ENCODE data around the gene MADCAM1. TPM values are rescaled to one million over a fixed set of nuclear protein-coding genes. Genes with fewer than 3 reads are reported as not detected.
"Not testable (repeated sequence)": the region's sequence is repeated elsewhere in the genome, so short reads cannot be mapped to it uniquely, and the experiment has no call there.

The MADCAM1 gene
- total RNA-seq, result 1 to 10 TPM; 3.1 to 5.9 TPM
- long read RNA-seq, partial matches to known transcripts, result 2 of 4 reads
- long read RNA-seq, other reads (novel, unspliced or antisense), result 2 of 4 reads

DNA sequence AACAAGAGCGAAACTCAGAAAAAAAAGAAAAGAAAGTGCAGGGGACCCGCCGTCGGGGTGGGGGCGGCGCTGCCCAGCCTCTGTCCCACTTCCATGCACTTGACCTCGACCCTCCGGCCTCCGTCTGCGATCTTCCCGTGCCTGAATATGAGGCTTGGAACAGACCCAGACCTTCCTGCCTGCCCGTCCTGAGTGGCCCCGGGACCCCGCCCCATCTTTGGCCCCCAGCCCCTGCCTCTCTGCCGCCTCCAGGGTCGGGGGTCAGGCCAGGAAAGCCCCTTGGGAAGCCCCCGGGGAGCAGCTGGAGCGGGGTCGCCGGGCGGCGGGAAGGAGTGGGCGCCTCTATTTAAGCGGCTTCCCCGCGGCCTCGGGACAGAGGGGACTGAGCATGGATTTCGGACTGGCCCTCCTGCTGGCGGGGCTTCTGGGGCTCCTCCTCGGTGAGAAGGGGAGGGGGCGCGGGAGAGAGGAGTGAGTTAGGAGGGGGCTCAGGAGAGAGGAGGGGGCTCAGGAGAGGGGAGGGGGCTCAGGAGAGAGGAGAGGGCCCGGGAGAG, at the start of gene MADCAM1:
TSS of gene MADCAM1 (plus strand) at position 375 of the 554 bp plus-strand sequence. CDS start at position 389, 14 bp downstream.
- intact Hi-C loops (cut with DNase I, micrococcal nuclease), result no loop called here
- no peak for ATAC-seq
- DNase-seq, result no peak

DNA sequence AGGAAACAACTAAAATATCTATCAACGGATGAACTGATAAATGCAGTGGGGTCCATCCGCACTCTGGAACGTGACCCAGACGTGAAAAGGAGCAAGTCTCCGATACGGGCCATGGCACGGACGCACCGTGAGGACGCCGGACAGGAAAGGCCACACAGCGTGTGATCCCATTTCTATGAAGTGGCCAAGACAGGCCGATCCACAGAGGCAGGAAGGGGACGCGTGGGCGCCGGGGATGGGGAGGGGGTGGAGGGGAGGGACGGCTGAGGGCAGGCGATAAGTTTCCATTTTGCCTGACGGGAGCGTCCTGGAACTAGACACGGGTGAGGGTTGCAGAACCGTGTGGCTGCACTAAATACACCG, 49.2 kb upstream of the MADCAM1 start:
- no peak for DNase-seq
- intact Hi-C loops (cut with DNase I, micrococcal nuclease), result no loop called here
- no peak for ATAC-seq

DNA sequence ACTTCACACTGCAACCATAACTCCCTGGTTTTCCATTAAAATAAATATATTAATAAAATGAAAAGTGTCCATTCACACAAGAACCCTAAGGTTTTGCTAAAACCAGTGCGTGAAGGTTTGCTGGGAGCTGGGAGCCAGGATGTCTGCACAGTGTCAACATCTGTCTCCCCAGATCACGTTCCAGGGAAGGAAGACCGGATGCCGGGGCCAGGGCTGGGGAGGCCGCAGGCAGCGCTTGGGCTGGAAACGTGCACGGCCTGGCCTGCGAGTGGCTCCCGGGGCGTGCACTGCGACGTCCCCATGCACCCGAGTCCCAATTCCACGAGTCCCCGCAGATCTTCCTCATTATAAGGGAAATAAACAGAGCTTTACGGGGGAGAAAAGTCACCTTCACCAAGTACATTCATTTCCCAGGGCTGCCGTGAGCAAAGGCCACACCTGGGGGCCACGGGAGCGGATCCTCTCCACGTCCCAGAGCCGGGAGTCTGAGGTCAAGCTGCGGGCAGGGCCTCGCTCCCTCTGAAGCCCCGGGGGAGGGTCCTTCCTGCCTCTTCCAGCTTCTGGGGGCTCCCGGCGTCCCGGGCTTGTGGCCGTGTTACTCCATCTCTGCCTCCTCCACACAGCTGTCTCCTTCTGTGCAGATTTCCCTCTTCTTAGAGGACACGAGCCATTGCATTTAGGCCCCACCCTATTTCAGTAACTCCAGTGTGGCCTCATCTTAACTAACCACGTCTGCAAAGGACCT, 48.3 kb upstream of the MADCAM1 start:
- intact Hi-C loops (cut with DNase I, micrococcal nuclease), result no loop called here
- DNase-seq, result no peak
- ATAC-seq, result no peak

DNA sequence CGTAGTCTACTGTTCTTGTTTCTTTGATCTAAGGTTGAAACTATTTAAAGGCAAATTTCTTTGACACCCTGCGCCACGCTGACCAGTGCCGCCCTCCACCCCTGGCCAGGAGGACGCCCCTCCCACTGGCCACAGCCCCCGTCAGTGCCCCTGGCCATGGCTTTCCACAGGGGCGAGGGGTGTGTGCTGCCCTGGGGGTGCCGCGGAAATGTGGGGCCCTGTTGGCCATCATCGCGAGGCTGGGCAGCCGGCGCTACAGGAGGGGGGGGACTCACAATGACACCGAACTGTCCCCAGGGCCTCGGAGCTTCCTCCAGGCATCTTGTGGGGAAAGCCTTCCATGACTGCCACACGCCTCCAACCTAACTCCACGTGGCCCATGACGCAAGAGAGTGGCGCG, 46.4 kb upstream of the MADCAM1 start:
- DNase-seq, result no peak
- ATAC-seq, result no peak
- intact Hi-C loops (cut with DNase I, micrococcal nuclease), result no loop called here

DNA sequence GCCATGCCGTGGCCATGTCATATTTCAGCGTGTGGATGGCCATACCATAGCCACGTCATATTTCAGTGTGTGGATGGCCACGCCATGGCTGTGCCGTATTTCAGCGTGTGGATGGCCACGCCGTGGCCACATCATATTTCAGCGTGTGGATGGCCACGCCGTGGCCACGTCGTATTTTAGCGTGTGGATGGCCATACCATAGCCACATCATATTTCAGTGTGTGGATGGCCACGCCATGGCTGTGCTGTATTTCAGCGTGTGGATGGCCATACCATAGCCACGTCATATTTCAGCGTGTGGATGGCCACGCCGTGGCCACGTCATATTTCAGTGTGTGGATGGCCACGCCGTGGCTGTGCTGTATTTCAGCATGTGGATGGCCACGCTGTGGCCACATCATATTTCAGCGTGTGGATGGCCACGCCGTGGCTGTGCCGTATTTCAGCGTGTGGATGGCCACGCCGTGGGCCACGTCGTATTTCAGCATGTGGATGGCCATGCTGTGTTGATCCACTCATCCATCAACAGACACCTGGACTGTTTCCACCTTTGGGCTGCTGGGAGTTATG, 45.3 kb upstream of the MADCAM1 start:
- ATAC-seq; DNase-seq; intact Hi-C loops (cut with DNase I, micrococcal nuclease): not testable (repeated sequence)

DNA sequence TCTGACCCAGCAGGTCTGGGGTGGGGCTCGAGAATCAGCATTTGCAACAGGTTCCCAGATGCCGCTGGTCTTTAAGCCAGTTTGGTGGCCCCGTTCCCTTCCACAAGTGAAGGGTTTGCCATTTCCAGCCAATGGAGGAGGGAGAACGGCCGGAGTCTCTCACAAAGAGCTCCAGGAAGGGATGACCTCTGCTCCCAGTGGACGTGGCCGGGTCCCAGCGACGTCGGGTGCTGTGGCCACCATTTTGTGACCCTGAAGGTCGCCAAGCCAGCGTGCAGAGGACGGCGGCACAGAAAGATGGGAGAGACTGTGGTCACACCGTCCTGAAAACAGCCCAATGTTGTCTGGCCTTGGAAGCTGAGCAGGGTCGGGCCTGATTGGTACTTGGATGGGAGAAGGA, 43.5 kb upstream of the MADCAM1 start:
- intact Hi-C loops (cut with DNase I, micrococcal nuclease), result no loop called here
- no peak for ATAC-seq
- no peak for DNase-seq

DNA sequence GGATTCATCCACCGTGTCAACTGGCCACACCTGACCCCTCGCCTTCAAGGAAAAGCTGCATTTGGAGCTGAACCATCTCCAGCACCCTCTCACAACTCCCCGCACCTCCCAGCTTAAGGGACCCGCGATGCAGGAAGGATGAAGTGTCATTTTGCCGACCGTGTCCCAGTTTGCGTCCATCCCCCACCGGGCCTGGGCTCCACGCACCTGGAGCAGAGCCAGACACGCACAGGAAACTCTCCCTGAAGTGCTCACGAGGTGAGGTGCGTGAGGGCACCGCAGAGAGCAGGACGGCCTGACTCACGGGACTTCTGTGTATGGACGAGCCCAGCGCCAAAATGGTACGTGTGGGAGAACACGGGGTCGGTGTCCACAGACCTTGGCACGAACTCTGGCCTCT, 42.7 kb upstream of the MADCAM1 start:
- ATAC-seq (no peak), DNase-seq (no peak)
- intact Hi-C loops (cut with DNase I, micrococcal nuclease), result no loop called here

DNA sequence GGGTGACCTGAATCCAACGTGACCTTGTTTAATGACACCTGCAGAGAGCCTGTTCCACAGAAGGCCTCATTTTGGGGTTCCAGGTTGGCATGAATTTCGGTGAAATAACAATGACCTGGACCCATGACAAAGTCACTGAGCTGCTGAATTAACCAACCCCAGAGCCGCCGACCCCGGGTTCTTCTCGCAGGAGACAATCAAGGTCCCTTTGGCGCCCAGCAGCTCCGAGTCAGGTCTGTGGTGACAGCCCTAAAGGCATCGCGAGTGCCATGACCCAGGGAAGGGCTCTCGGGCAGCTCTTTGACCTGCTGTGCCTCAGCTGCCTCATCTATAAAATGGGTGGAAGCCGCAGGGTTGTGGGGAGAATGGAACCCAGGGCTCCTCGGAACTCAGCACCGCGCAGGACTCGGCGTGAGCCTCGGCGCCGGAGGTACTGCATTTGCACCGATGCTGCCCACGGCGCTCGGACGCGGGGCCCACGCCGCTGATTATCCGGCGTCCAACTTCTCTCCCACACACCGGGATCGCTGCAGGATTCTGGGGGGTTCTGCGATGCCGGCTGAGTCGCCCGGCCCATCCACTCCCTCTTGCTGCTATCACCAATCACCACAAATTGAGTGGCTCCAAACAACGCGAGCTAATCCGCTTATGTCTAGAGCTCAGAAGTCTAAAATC, 41.1 kb upstream of the MADCAM1 start:
- DNase-seq (no peak), ATAC-seq (no peak)
- intact Hi-C loops (cut with DNase I, micrococcal nuclease), result no loop called here

DNA sequence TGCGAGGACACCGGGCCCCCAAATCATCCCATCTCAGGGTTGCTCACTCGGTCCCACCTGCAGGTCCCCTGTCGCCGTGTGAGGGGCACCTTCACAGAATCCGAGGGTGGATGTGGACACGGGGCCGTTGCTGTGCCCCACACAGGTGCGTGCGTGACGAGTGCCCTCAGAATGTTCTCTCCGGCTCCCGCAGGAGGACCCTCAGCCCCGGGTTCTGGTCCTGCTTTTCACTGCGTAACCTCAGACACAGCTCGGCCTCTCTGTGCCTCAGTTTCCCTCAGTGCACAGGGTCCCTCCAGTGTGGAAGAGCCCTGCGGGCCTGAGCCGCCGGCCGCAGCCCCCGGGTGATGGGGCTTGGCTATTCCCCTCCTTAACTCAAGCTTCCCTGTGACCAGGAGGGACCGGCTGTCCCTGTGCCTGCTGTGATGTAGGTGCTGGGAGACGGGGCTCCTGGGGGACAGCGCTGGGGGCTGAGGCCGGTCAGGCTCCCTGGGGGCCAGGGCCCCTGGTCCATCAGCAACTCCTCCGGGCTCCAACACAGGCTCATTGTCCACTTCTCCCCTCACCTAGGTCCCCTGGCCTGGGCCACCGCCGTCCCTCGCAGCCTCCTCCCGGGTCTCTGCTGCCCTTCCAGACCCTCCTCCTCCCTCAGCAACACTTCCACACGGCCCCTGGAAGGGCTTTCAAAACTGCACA, 40.3 kb upstream of the MADCAM1 start:
- intact Hi-C loops (cut with DNase I, micrococcal nuclease), result no loop called here
- ATAC-seq, result no peak

DNA sequence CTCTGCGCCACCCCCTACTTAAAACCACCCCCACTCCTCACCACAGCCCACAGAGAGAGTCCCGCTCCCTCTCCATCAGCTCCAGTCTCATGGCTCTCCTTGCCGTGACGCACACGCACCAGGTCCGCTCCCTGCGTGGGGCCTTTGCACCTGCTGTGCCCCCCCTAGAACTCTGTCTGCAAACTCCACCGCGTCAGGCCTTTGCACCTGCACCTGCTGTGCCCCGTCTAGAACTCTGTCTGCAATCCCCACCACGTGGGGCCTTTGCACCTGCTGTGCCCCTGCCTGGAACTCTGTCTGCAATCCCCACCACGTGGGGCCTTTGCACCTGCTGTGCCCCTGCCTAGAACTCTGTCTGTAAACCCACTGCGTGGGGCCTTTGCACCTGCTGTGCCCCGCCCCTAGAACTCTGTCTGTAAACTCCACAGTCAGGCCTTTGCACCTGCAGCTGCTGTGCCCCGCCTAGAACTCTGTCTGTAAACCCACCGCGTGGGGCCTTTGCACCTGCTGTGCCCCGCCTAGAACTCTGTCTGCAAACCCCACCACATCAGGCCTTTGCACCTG, 39.7 kb upstream of the MADCAM1 start:
- intact Hi-C loops (cut with DNase I, micrococcal nuclease), result no loop called here
- DNase-seq (no peak), ATAC-seq (no peak)

More for the DNA sequence above, 40.3 kb upstream of the MADCAM1 start:
- no peak for DNase-seq

DNA sequence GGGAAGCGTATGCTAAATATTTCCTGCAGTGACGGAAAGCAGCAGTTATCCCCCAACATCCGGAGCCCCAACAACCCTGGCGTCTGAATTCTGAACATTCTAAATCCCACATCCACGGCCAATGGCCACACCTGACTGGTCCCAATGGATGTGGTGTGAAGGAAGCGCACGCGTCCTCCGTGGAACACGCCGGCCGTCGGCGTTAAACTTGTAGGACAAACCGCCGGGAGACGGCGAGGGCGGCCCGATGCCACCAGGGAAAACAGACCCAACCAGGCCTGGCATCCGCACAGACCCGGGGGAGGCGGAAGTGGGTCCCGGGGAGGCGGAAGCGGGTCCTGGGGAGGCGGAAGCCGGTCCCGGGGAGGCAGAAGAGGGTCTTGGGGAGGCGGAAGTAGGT, 38.6 kb upstream of the MADCAM1 start:
- DNase-seq (no peak), ATAC-seq (no peak)
- intact Hi-C loops (cut with DNase I, micrococcal nuclease), result no loop called here

DNA sequence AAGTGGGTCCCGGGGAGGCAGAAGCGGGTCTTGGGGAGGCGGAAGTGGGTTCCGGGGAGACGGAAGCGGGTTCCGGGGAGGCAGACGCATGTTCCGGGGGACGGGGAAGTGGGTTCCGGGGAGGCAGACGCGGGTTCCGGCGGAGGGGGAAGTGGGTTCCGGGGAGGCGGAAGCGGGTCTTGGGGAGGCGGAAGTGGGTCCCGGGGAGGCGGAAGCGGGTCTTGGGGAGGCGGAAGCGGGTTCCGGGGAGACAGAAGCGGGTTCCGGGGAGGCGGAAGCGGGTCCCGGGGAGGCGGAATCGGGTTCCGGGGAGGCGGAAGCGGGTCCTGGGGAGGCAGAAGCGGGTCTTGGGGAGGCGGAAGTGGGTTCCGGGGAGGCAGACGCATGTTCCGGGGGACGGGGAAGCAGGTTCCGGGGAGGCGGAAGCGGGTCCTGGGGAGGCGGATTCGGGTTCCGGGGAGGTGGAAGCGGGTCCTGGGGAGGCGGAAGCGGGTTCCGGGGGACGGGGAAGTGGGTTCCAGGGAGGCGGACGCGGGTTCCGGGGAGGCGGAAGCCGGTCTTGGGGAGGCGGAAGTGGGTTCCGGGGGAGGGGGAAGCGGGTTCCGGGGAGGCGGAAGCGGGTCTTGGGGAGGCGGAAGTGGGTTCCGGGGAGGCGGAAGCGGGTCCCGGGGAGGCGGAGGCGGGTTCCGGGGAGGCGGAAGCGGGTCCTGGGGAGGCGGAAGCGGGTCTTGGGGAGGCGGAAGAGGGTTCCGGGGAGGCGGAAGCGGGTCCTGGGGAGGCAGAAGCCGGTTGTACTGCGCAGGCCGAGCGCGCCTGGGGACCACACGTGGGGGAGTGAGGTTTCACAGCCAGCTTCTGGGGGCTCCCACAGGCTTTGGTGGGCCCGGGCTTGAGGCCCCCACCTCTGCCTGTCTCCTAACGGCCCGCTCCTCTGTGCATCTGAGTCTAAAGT, 37.9 kb upstream of the MADCAM1 start:
- DNase-seq (no peak), ATAC-seq (no peak)
- intact Hi-C loops (cut with DNase I, micrococcal nuclease), result no loop called here

DNA sequence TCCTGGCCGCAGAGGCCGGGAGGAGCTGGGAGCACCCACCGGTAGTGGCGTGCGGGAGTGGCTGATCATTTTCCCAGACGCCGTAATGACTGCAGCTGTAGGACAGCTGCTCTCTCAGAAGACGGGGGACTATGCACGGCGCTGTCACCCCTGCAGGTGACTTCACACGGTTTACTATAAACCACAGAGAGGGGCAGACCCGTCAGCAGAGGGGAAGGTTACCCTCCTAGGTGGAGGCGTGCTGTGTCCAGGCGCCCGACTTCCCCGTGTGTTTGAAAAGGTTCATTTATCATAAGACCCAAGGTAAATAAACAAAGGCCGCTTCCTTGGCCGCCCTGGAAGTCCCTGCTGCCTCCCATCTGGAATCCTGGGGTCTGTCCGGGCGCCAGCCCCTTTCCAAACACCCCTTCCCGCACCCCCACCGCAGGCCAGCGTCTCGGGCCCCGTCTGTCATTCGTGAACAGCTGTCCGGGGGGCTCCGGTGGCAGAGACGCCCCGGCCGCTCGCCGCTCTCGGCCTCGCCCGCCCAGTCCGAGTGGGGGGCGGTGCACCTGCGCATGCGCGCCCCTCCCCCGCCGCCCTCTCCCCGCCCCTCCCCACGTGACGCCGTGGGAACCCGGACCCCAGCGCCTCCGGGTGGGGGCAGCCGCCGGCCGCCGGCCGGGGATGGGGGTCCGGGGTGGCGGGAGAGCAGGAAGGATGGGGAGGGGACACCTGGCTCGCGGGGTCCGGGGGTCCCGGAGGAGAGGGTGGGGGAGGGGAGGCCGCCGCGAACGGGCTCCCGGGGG, 36.4 kb upstream of the MADCAM1 start:
- intact Hi-C loops (cut with DNase I, micrococcal nuclease), result no loop called here
- peak; percentile 39 to 50 for DNase-seq
- ATAC-seq, result peak; percentile 70

DNA sequence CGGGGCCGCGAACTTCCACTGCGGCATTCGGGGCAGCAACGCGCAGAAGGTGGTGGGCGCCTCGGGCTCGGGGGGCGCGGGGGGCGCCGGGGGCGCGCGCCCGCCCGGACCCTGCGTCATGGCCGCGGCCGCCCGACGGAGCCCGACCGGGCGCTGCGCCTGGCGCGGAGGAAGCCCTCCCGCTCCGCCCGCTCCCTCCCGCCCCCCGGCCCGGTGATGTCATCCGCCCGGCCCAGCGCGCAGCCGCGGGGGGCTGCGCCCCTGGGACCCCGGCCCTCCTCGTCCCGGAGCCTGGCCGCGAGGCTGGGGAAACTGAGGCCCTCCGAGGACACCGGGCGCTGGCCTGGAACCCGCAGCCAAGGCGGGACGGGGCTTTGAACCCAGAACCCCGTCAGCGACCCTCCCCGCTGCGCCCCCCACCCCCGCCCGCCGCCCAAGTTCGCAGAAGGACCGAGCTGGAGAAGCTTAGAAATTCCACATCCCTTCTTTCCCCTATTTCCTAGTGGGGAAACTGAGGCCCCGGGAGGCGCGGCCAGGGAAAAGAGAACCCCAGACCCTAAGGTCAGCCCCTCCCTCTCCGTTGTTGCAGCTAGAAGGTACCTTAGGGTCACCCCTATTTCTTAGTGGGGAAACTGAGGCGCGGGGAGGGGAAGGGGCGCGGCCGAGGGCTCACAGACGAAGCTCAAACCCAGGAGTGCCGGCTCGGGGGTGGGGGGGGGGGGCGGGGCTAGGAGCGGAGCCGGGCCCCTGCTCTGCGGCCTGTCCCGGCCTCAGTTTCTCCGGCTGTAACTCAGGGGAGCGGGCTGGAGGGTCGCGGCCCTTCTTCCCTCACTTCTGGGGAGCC, 35.2 kb upstream of the MADCAM1 start, which contains the start of gene SHC2:
TSS of gene SHC2 (minus strand) at position 157 of the 844 bp plus-strand sequence. CDS start at position 120, 37 bp downstream.
- intact Hi-C loops (cut with DNase I, micrococcal nuclease), result no loop called here
- ATAC-seq (no peak), DNase-seq (no peak)

DNA sequence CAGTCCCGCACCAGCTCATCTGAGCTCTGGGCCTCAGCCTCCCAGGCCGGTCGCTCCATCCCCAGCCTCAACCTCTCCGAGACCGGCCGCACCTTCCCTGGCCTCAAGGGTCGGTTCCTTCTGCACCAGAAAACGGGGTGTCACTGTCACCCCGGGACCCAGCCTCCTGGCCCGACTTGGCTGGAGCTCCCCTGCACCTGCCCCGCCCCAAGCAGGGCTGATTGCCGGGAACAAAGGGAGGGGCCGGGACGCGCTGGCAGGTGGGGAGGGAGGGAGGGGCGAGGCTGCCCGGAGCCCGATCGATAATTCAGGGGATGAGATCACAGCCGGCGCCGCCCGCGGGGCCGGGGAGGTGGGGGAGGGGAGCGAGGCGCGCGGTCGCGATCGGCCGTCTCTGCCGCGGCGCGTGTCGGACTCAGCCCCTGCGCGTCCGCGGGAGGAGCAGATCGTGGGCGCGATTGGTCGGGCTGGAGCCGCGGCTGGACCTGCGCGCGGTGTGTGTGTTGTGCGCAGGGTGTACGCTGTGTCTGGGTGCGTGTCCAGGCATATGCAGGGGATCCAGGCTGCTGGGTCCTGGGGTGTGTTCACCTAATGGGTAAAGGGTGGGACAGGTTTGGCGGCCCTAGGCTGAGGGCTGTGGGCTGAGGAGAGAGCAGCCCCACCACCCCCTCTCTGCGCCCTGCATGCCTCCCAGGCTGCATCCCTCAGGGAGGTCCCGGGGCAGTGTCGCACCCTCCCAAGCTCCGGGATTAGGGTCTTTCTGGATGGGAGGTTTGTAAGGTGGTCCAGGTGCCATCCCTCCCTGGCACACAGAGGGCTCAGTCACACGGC, 34.4 kb upstream of the MADCAM1 start:
- intact Hi-C loops (cut with DNase I, micrococcal nuclease), result no loop called here
- peak; percentile 57 to 69 for DNase-seq
- peak; percentile 72 for ATAC-seq

Measured in left colon (tissue), 2 donors.